NCI-H748 treated with DMSO at 0.1 percent for 48 hours (cell line): Measurements from ENCODE around the gene KCNH6.

ENCODE experiments used
- DNase-seq: peaks from one replicate; lab custom pipeline; 2025; lab: John Stamatoyannopoulos, UW

KCNH6 gene

GRCh38 chr17:63533433-63534077, 10.4 kb downstream of the KCNH6 start:
- no peak for DNase-seq

- no peak for DNase-seq
These were observed 11.0 kb downstream of the KCNH6 start for GRCh38 chr17:63534078-63534570.

- no peak for DNase-seq
These were observed 11.8 kb downstream of the KCNH6 start for GRCh38 chr17:63534816-63535455.

GRCh38 chr17:63535640-63536039, 12.5 kb downstream of the KCNH6 start:
- DNase-seq: no peak

GRCh38 chr17:63537001-63537400, 13.8 kb downstream of the KCNH6 start:
- DNase-seq: no peak

- DNase-seq: no peak
These were observed 15.0 kb downstream of the KCNH6 start for GRCh38 chr17:63537991-63538692.

- DNase-seq: no peak
These were observed 15.8 kb downstream of the KCNH6 start for GRCh38 chr17:63538693-63539595.

- no peak for DNase-seq
These were observed 17.4 kb downstream of the KCNH6 start for GRCh38 chr17:63540590-63540989.

GRCh38 chr17:63542218-63542545, 19.0 kb downstream of the KCNH6 start:
- DNase-seq: no peak

- DNase-seq: no peak
These were observed 20.0 kb downstream of the KCNH6 start for GRCh38 chr17:63542942-63543821.

- DNase-seq: no peak
These were observed 20.8 kb downstream of the KCNH6 start for GRCh38 chr17:63543822-63544420.

GRCh38 chr17:63544467-63545301, 21.5 kb downstream of the KCNH6 start:
- DNase-seq: no peak

GRCh38 chr17:63546308-63547082, 23.3 kb downstream of the KCNH6 start:
- no peak for DNase-seq

GRCh38 chr17:63547083-63547523, 23.9 kb downstream of the KCNH6 start:
- DNase-seq: no peak

- DNase-seq: no peak
These were observed 26.3 kb downstream of the KCNH6 start for GRCh38 chr17:63549289-63549945.

GRCh38 chr17:63549946-63550816, 27.0 kb downstream of the KCNH6 start, which contains the start of gene DCAF7:
TSS of gene DCAF7 (plus strand) at chr17:63550477. CDS start at chr17:63550678, 201 bp downstream.
- DNase-seq: peak; percentile 99
